ENCODE data around the gene DSCAML1.

DSCAML1 gene

DNA sequence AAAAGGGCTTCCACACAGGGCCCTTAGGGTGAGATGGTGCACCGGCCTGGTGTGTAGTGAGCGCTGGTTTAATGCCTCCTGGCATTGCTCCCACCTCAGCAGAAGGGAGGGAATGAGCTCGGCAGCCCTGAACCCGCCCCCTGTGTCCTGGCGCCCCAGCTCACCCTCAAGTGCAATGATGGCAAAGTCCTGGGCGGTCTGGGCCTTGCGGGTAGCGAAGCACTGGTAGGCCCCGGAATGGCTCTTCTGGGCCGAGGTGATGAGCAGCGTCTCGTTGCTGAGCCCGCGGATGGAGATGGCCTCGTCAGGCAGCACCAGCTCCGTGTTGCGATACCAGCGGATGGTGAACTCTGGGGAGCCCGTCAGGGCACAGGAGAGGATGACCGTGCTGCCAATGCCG is 276.1 kb downstream of the DSCAML1 start:
- H3K36me3 ChIP-seq (ENCODE audit: control insufficient read depth, insufficient read depth, low read length) = no peaks in the 10 kb centered on the region
- no peak overlapping the region for H3K27ac ChIP-seq (ENCODE audit: low read depth, low read length, severe bottlenecking)
- H3K9me3 ChIP-seq (ENCODE audit: control insufficient read depth, low read length) = no peaks in the 10 kb centered on the region
- H3K4me3 ChIP-seq (ENCODE audit: extremely low read depth, insufficient read depth, low read length, poor library complexity, severe bottlenecking) = no peak overlapping the region
- peaks cover 21% of the 10 kb centered on the region for H3K4me1 ChIP-seq (ENCODE audit: control insufficient read depth, insufficient read depth, low read length, poor library complexity, severe bottlenecking)
- WGBS, 2 experiments (ENCODE audit: insufficient coverage in 2 of 2) = 92 to 95% methylated on average over 18 to 21 of the region's 21 CpGs

DNA sequence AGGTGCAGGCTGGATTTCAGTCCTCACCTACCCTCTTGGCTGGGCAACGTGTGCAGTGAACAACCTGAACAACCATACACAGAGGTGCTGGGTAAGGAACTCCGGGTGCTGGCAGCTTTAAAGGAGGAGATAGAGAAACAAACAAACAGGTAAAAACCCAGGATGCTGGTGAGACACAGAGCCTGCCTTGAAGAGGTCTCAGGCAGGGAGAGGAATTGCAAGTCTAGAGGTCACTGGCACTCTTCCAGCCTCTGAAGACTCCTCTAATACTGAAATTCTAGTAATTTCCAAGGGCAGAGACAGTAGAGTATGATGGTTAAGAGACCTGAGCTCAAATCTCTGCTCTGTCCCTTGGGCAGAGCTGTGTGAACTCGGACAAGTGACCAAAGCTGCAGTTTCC is 276.8 kb downstream of the DSCAML1 start:
- H3K9me3 ChIP-seq (ENCODE audit: control insufficient read depth, low read length) = no peaks in the 10 kb centered on the region
- 92% methylated on average over 2 of the region's 3 CpGs; no CpG with 5 or more reads in 1 of the 2 experiments for WGBS, 2 experiments (ENCODE audit: insufficient coverage in 2 of 2)
- no peak overlapping the region for H3K27ac ChIP-seq (ENCODE audit: low read depth, low read length, severe bottlenecking)
- no peak overlapping the region for H3K4me3 ChIP-seq (ENCODE audit: extremely low read depth, insufficient read depth, low read length, poor library complexity, severe bottlenecking)
- peaks cover 21% of the 10 kb centered on the region for H3K4me1 ChIP-seq (ENCODE audit: control insufficient read depth, insufficient read depth, low read length, poor library complexity, severe bottlenecking)
- H3K36me3 ChIP-seq (ENCODE audit: control insufficient read depth, insufficient read depth, low read length) = no peaks in the 10 kb centered on the region

DNA sequence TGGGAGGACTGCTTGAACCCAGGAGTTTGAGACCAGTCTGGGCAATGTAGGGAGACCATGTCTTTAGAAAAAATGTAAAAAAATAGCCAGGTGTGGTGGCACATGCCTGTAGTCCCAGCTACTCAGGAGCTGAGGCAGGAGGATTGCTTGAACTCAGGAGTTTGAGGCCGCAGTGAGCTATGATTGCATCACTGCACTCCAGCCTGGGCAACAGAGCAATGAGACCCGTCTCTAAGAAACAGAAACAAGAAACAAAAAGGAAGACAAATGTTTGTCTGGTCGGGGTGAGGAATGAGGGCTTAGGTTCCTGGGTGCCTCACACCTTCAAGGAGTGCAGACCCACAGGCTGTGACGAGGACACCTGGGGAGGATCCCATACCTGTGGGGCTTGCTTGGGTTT is 277.4 kb downstream of the DSCAML1 start:
- Histone ChIP-seq H3K9me3 (ENCODE audit: control insufficient read depth, low read length) (no peaks in the 10 kb centered on the region), H3K4me1 (ENCODE audit: control insufficient read depth, insufficient read depth, low read length, poor library complexity, severe bottlenecking) (peaks cover 20% of the 10 kb centered on the region), H3K27ac (ENCODE audit: low read depth, low read length, severe bottlenecking) (no peak overlapping the region), H3K4me3 (ENCODE audit: extremely low read depth, insufficient read depth, low read length, poor library complexity, severe bottlenecking) (no peak overlapping the region), H3K36me3 (ENCODE audit: control insufficient read depth, insufficient read depth, low read length) (no peaks in the 10 kb centered on the region)
- 91 to 97% methylated on average over 3 to 4 of the region's 4 CpGs for WGBS, 2 experiments (ENCODE audit: insufficient coverage in 2 of 2)

DNA sequence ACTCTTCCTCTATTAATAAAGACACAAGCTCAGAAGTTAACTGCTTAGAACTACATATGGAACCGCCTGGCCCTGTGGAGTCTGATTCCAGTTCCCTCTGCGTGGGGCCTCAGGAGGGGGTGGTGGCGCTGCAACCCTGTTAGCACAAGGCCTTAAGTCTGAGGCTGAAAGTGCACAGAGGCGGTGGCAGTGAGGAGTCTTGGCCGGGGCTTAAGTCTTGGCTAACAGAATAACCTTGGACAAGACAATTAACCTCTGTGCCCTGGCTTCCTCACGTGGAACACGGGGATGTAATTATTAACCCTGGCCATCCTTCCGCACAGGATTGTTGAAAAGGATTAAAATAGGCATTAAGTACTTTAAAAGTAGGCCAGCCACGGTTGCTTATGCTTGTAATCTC is 277.8 kb downstream of the DSCAML1 start:
- no peak overlapping the region for H3K27ac ChIP-seq (ENCODE audit: low read depth, low read length, severe bottlenecking)
- no peaks in the 10 kb centered on the region for H3K9me3 ChIP-seq (ENCODE audit: control insufficient read depth, low read length)
- no peak overlapping the region for H3K4me3 ChIP-seq (ENCODE audit: extremely low read depth, insufficient read depth, low read length, poor library complexity, severe bottlenecking)
- H3K4me1 ChIP-seq (ENCODE audit: control insufficient read depth, insufficient read depth, low read length, poor library complexity, severe bottlenecking) = peaks cover 16% of the 10 kb centered on the region
- 82 to 85% methylated on average over 9 of the region's 9 CpGs for WGBS, 2 experiments (ENCODE audit: insufficient coverage in 2 of 2)
- no peaks in the 10 kb centered on the region for H3K36me3 ChIP-seq (ENCODE audit: control insufficient read depth, insufficient read depth, low read length)

DNA sequence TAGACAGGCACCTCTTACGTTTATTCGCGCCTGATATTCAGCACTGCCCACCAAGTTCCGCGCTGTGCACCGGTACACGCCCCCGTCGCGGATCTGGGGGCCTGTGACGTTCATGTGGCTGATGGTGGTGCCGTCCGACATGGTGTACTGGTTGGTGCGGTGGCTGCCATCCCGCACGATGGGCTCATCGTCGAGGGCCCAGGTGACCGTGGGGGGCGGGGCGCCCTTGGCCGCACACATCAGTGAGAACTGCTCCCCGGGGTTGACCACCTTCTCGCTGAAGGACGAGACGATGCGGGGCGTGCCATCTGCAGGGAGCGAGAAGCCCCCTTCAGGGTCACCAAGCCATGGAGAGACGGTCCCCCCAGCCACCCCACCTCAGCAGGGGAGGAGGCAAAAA is 278.6 kb downstream of the DSCAML1 start:
- peaks cover 8% of the 10 kb centered on the region for H3K4me1 ChIP-seq (ENCODE audit: control insufficient read depth, insufficient read depth, low read length, poor library complexity, severe bottlenecking)
- H3K4me3 ChIP-seq (ENCODE audit: extremely low read depth, insufficient read depth, low read length, poor library complexity, severe bottlenecking) = no peak overlapping the region
- H3K9me3 ChIP-seq (ENCODE audit: control insufficient read depth, low read length) = no peaks in the 10 kb centered on the region
- H3K27ac ChIP-seq (ENCODE audit: low read depth, low read length, severe bottlenecking) = no peak overlapping the region
- WGBS, 2 experiments (ENCODE audit: insufficient coverage in 2 of 2) = 95 to 96% methylated on average over 27 to 30 of the region's 30 CpGs
- H3K36me3 ChIP-seq (ENCODE audit: control insufficient read depth, insufficient read depth, low read length) = no peaks in the 10 kb centered on the region

DNA sequence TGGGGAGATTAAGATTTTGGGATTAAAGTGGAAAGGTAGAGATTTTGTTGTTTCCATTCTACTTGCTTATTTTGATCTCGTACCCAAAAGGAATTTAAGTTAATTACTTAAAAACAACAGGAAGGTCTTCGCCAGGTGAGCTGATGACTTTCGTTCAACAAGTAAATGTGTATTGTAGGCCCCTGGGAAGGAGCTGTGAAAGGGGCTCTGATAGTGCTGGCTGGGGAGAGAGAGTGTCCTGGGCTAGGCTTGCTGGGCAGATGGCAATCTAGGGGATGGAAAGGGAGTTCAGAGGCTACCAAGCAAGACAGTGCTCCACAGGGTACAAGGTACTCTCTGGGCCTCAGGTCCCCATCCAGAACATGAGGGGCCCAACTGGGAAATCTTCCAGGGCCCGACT is 279.9 kb downstream of the DSCAML1 start:
- Histone ChIP-seq H3K27ac (ENCODE audit: low read depth, low read length, severe bottlenecking) (no peak overlapping the region), H3K36me3 (ENCODE audit: control insufficient read depth, insufficient read depth, low read length) (no peaks in the 10 kb centered on the region), H3K9me3 (ENCODE audit: control insufficient read depth, low read length) (no peaks in the 10 kb centered on the region), H3K4me3 (ENCODE audit: extremely low read depth, insufficient read depth, low read length, poor library complexity, severe bottlenecking) (no peak overlapping the region), H3K4me1 (ENCODE audit: control insufficient read depth, insufficient read depth, low read length, poor library complexity, severe bottlenecking) (peaks cover 7% of the 10 kb centered on the region)
- WGBS, 2 experiments (ENCODE audit: insufficient coverage in 2 of 2) = 73 to 83% methylated on average over 2 to 3 of the region's 4 CpGs

DNA sequence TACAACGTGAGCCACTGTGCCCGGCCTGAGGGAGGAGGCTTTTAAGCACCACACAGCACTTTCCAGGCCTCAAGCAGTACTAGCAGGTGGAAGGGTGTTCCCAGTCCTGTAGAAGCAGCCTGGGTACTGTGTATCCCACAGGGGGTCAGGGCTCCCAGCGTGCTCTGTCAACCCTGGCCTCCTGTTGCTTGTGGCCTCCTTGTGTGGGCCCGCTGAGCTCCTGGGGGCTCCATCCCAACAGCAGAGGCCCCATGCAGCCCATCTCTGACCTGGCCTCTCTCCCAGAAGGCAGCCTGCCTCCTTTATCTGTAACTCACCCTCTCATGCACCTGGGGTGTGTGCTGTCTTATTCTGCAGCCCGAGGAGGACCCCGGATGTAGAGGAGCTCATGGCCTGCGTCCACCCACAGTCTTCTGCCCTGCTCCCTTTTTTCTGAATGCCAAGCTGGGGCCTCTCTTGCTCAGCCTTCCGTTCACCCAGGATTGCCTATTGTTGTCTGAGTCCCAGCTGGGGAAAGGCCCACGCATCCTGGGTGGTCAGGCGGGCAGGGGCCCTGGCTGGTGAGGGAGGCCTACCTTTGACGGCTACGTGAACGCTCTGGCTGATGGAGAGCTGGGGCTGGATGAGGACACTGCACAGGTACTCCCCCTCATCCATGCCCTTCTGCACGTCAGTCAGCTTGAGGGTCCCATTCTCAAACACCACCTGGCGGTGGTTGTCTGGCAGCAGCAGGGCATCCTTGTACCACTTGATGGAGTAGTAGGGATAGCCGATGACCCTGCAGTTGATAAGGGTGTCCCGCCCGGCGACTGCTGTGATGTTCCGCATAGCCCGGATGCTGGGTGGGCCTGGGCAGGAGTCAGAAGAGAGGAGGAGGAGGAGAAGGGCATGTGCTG is 280.9 kb downstream of the DSCAML1 start:
- Histone ChIP-seq H3K27ac (ENCODE audit: low read depth, low read length, severe bottlenecking) (no peak overlapping the region), H3K4me3 (ENCODE audit: extremely low read depth, insufficient read depth, low read length, poor library complexity, severe bottlenecking) (no peak overlapping the region), H3K36me3 (ENCODE audit: control insufficient read depth, insufficient read depth, low read length) (no peaks in the 10 kb centered on the region), H3K4me1 (ENCODE audit: control insufficient read depth, insufficient read depth, low read length, poor library complexity, severe bottlenecking) (peaks cover 15% of the 10 kb centered on the region), H3K9me3 (ENCODE audit: control insufficient read depth, low read length) (no peaks in the 10 kb centered on the region)
- WGBS, 2 experiments (ENCODE audit: insufficient coverage in 2 of 2) = 84 to 88% methylated on average over 14 to 16 of the region's 21 CpGs

DNA sequence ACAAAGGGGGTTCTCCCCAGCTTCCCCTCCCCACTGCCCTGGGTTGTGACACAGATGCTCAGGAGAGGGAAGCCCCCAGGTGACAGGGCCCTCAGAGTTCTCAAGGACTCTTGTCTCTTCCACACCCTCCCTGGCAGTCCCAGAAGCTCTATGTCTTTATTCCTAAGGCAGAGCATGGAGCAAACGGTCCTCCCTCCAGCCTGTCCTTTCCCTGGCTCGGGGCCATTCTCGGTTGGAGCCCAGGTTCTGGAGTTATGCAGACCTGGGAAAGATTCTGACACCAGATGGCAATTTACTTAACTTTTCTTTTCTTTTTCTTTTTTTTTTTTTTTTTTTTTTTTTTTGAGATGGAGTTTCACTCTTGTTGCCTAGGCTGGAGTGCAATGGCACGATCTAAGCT is 282.8 kb downstream of the DSCAML1 start:
- Histone ChIP-seq H3K4me3 (ENCODE audit: extremely low read depth, insufficient read depth, low read length, poor library complexity, severe bottlenecking) (no peak overlapping the region), H3K9me3 (ENCODE audit: control insufficient read depth, low read length) (no peaks in the 10 kb centered on the region), H3K27ac (ENCODE audit: low read depth, low read length, severe bottlenecking) (no peak overlapping the region), H3K4me1 (ENCODE audit: control insufficient read depth, insufficient read depth, low read length, poor library complexity, severe bottlenecking) (peaks cover 15% of the 10 kb centered on the region), H3K36me3 (ENCODE audit: control insufficient read depth, insufficient read depth, low read length) (no peaks in the 10 kb centered on the region)
- 90 to 100% methylated on average over 3 of the region's 4 CpGs for WGBS, 2 experiments (ENCODE audit: insufficient coverage in 2 of 2)

DNA sequence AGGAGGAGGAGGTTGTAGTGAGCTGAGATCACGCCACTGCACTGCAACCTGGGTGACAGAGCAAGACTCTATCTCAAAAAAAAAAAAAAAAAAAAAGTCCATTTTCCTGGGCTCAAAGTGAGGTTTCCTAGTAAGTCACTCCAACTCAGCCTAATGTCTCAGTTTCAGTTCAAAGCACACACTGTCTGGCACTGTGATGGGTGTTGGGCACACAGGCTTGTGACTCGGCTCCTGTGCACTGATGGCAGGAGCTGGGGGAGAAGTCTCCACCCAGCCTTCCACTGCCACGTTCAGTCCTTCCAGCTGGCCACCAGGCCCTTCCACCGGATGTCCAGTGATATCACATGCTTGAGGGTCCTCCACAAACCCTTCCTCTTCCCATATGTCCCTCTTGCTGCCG is 283.4 kb downstream of the DSCAML1 start:
- no peak overlapping the region for H3K27ac ChIP-seq (ENCODE audit: low read depth, low read length, severe bottlenecking)
- 98 to 100% methylated on average over 1 to 4 of the region's 5 CpGs for WGBS, 2 experiments (ENCODE audit: insufficient coverage in 2 of 2)
- H3K9me3 ChIP-seq (ENCODE audit: control insufficient read depth, low read length) = no peaks in the 10 kb centered on the region
- peaks cover 15% of the 10 kb centered on the region for H3K4me1 ChIP-seq (ENCODE audit: control insufficient read depth, insufficient read depth, low read length, poor library complexity, severe bottlenecking)
- no peaks in the 10 kb centered on the region for H3K36me3 ChIP-seq (ENCODE audit: control insufficient read depth, insufficient read depth, low read length)
- H3K4me3 ChIP-seq (ENCODE audit: extremely low read depth, insufficient read depth, low read length, poor library complexity, severe bottlenecking) = no peak overlapping the region

DNA sequence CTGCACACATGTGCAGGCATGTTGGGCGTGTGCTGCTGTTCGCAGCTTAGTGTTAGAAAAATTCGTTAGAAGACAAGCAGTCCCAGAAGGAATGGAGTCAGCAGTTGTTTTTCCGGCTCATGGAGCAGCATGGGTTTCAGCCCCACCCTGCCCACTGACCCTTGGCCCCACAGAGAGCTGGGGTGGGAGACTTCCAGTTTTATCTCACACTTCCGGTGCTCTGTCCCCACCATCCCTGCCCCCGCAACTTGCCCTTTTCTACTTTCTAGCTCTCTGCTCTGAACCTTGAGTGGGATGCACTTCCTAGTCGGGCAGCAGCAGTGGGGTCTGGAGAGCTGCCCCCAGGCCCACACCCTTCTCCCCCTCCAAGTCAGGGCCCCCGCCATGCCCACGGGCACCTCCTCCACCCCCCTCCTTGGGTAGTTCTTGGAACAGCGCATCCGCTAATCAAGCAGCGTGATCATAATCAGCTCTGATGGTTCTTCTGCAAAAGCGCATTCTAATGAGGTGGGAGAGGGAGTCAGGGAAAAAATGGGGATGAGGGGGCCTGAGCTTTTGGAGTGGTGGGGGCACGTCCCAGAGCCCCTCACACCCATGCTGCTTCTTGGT is 285.0 kb downstream of the DSCAML1 start:
- Histone ChIP-seq H3K27ac (ENCODE audit: low read depth, low read length, severe bottlenecking) (no peak overlapping the region), H3K36me3 (ENCODE audit: control insufficient read depth, insufficient read depth, low read length) (no peaks in the 10 kb centered on the region), H3K9me3 (ENCODE audit: control insufficient read depth, low read length) (no peaks in the 10 kb centered on the region), H3K4me3 (ENCODE audit: extremely low read depth, insufficient read depth, low read length, poor library complexity, severe bottlenecking) (no peak overlapping the region), H3K4me1 (ENCODE audit: control insufficient read depth, insufficient read depth, low read length, poor library complexity, severe bottlenecking) (peaks cover 15% of the 10 kb centered on the region)
- 79 to 82% methylated on average over 8 to 10 of the region's 14 CpGs for WGBS, 2 experiments (ENCODE audit: insufficient coverage in 2 of 2)

DNA sequence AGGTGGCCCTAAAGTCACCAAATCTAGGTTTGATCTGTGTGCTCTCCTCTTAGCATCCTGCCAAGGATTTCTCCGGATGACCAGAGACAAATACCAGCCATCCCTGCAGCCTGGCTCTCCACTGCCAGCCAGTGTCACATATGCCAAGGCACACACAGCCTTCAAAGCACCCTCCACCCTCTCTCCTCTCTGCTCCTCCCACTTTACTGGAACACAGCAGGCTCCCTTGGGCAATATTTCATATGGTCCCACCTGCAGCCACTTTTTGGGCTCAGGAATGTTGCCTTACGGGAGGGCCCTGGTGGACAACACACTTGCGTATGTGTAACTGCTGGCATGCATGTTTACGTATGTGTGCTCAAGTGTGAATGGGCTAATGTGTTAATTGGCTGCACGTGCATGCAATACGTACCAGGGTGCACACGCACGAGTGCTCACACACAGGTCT is 285.5 kb downstream of the DSCAML1 start:
- Histone ChIP-seq H3K27ac (ENCODE audit: low read depth, low read length, severe bottlenecking) (no peak overlapping the region), H3K9me3 (ENCODE audit: control insufficient read depth, low read length) (no peaks in the 10 kb centered on the region), H3K4me1 (ENCODE audit: control insufficient read depth, insufficient read depth, low read length, poor library complexity, severe bottlenecking) (peaks cover 15% of the 10 kb centered on the region), H3K4me3 (ENCODE audit: extremely low read depth, insufficient read depth, low read length, poor library complexity, severe bottlenecking) (no peak overlapping the region), H3K36me3 (ENCODE audit: control insufficient read depth, insufficient read depth, low read length) (no peaks in the 10 kb centered on the region)
- whole genome bisulfite sequencing, 2 experiments (ENCODE audit: insufficient coverage in 2 of 2) = 83 to 96% methylated on average over 5 to 8 of the region's 8 CpGs
